ENCODE results near the gene LANCL1.
"Not testable (repeated sequence)": the region's sequence is repeated elsewhere in the genome, so short reads cannot be mapped to it uniquely, and the experiment has no call there.

The LANCL1 gene

GRCh38 chr2:210459880-210460279 lies 16.7 kb downstream of the LANCL1 start:
- DNase-seq (ENCODE audit: insufficient read length, low spot score) (no peak), FAIRE-seq (no peak)

GRCh38 chr2:210459407-210459806 lies 17.2 kb downstream of the LANCL1 start:
- DNase-seq (ENCODE audit: insufficient read length, low spot score) = no peak
- no peak for FAIRE-seq

- no peak for FAIRE-seq
Observed at GRCh38 chr2:210458395-210458794, 18.2 kb downstream of the LANCL1 start.

GRCh38 chr2:210456571-210456970 lies 20.0 kb downstream of the LANCL1 start:
- FAIRE-seq (no peak), DNase-seq (ENCODE audit: insufficient read length, low spot score) (no peak)

More at GRCh38 chr2:210458395-210458794, 18.2 kb downstream of the LANCL1 start:
- DNase-seq (ENCODE audit: insufficient read length, low spot score) = no peak

- no peak for FAIRE-seq
Observed at GRCh38 chr2:210454336-210454735, 22.2 kb downstream of the LANCL1 start.

GRCh38 chr2:210452194-210452593 lies 24.4 kb downstream of the LANCL1 start:
- DNase-seq (ENCODE audit: insufficient read length, low spot score) = no peak

More at GRCh38 chr2:210454336-210454735, 22.2 kb downstream of the LANCL1 start:
- DNase-seq (ENCODE audit: insufficient read length, low spot score) = no peak

GRCh38 chr2:210450942-210451341 lies 25.6 kb downstream of the LANCL1 start:
- DNase-seq (ENCODE audit: insufficient read length, low spot score); FAIRE-seq: not testable (repeated sequence)

More at GRCh38 chr2:210452194-210452593, 24.4 kb downstream of the LANCL1 start:
- FAIRE-seq = no peak

- no peak for FAIRE-seq
Observed at GRCh38 chr2:210445732-210446131, 30.8 kb downstream of the LANCL1 start.

GRCh38 chr2:210445116-210445707 lies 31.3 kb downstream of the LANCL1 start:
- FAIRE-seq (no peak), DNase-seq (ENCODE audit: insufficient read length, low spot score) (peak; percentile 29)

More at GRCh38 chr2:210445732-210446131, 30.8 kb downstream of the LANCL1 start:
- DNase-seq (ENCODE audit: insufficient read length, low spot score) = no peak

- no peak for DNase-seq (ENCODE audit: insufficient read length, low spot score)
- FAIRE-seq = no peak
Observed at GRCh38 chr2:210443527-210443926, 33.0 kb downstream of the LANCL1 start.

GRCh38 chr2:210442878-210443277 lies 33.7 kb downstream of the LANCL1 start:
- FAIRE-seq (no peak), DNase-seq (ENCODE audit: insufficient read length, low spot score) (no peak)

GRCh38 chr2:210442457-210442856 lies 34.1 kb downstream of the LANCL1 start:
- DNase-seq (ENCODE audit: insufficient read length, low spot score) = no peak
- no peak for FAIRE-seq

GRCh38 chr2:210440206-210440605 lies 36.4 kb downstream of the LANCL1 start:
- no peak for FAIRE-seq

GRCh38 chr2:210435439-210435838 lies 41.1 kb downstream of the LANCL1 start:
- DNase-seq (ENCODE audit: insufficient read length, low spot score) (no peak), FAIRE-seq (no peak)

More at GRCh38 chr2:210440206-210440605, 36.4 kb downstream of the LANCL1 start:
- no peak for DNase-seq (ENCODE audit: insufficient read length, low spot score)

- no peak for FAIRE-seq
- DNase-seq (ENCODE audit: insufficient read length, low spot score) = no peak
Observed at GRCh38 chr2:210432633-210433032, 43.9 kb downstream of the LANCL1 start.

- no peak for FAIRE-seq
- no peak for DNase-seq (ENCODE audit: insufficient read length, low spot score)
Observed at GRCh38 chr2:210429403-210430137, 47.0 kb downstream of the LANCL1 start.

GRCh38 chr2:210428393-210429179 lies 48.0 kb downstream of the LANCL1 start:
- no peak for FAIRE-seq
- no peak for DNase-seq (ENCODE audit: insufficient read length, low spot score)

- not testable (repeated sequence) for FAIRE-seq
Observed at GRCh38 chr2:210427309-210427708, 49.2 kb downstream of the LANCL1 start.

GRCh38 chr2:210422366-210422765 lies 54.2 kb downstream of the LANCL1 start:
- FAIRE-seq (no peak), DNase-seq (ENCODE audit: insufficient read length, low spot score) (no peak)

More at GRCh38 chr2:210427309-210427708, 49.2 kb downstream of the LANCL1 start:
- DNase-seq (ENCODE audit: insufficient read length, low spot score) = not testable (repeated sequence)

GRCh38 chr2:210421916-210422315 lies 54.6 kb downstream of the LANCL1 start:
- DNase-seq (ENCODE audit: insufficient read length, low spot score) = peak; percentile 11
- FAIRE-seq = no peak

- FAIRE-seq = no peak
- DNase-seq (ENCODE audit: insufficient read length, low spot score) = no peak
Observed at GRCh38 chr2:210412660-210413059, 63.9 kb downstream of the LANCL1 start.

Data from HTR-8/SVneo (cell line).